Measurements from ENCODE around the gene TTC9B. TPM values are rescaled to one million over a fixed set of nuclear protein-coding genes. Genes with fewer than 3 reads are reported as not detected.

TTC9B gene
- polyA plus RNA-seq, 2 of the 4 experiments (the other 2 are of a cell fraction), result not detected

GRCh38 chr19:40265763-40266099 lies 47.5 kb upstream of the TTC9B start (continued):
- no peak for TF ChIP-seq REST (IDR thresholded peaks at IDR 0.05)
- TF ChIP-seq BHLHE40 (IDR thresholded peaks at IDR 0.05; ENCODE audit: low read depth, low read length), result no peak
- TF ChIP-seq HES2 (IDR thresholded peaks at IDR 0.05), result no peak
- no peak for TF ChIP-seq ZNF302 (CRISPR knock-in tag; IDR thresholded peaks at IDR 0.05)
- no peak for TF ChIP-seq RARB (CRISPR knock-in tag; IDR thresholded peaks at IDR 0.05)
- TF ChIP-seq MAFK (IDR thresholded peaks at IDR 0.05; ENCODE audit: partially characterized antibody), result no peak

DNA sequence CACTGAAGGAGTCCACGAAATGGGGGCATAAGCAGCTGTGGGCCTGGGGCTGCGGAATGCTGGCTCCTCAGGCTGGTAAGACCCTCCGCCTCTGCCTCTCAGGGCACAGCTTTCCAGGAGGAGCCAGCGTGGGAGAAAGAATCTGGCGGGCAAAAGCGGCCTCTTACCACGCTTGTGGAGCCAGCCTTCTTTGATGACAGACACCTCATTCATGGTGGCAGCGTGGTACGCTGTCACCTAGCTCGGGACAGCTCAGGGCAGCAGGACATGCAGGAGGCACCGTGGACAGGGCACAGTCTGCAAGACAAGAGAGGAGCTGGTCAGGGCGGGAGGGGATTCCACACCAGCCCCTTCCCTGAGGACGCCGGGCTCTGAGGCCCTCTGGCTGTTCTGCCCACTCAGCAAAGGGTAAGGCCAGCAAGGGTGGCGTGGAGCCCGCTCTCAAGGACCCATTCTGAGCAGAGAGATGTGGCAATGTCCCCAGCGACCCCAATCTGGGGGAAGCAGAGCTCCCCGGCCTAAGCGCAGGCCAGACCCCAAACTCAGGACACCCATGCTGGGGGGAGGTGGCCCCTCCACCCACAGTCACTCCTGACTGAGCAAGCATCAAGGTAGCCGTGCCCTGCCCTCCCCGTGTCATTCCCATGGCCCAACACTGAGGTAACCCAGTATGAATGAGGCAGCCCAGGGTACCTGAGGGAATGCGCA lies 47.0 kb upstream of the TTC9B start:
- no peak; a peak in 1 of 6 replicates for ATAC-seq
- CTCF ChIA-PET, result interaction anchor here (0.7 to 10.4 kb wide), 6 partner anchors 11 to 131 kb away, joined by 3 to 86 read pairs (median 8); partner anchors contain the start of gene AKT2

DNA sequence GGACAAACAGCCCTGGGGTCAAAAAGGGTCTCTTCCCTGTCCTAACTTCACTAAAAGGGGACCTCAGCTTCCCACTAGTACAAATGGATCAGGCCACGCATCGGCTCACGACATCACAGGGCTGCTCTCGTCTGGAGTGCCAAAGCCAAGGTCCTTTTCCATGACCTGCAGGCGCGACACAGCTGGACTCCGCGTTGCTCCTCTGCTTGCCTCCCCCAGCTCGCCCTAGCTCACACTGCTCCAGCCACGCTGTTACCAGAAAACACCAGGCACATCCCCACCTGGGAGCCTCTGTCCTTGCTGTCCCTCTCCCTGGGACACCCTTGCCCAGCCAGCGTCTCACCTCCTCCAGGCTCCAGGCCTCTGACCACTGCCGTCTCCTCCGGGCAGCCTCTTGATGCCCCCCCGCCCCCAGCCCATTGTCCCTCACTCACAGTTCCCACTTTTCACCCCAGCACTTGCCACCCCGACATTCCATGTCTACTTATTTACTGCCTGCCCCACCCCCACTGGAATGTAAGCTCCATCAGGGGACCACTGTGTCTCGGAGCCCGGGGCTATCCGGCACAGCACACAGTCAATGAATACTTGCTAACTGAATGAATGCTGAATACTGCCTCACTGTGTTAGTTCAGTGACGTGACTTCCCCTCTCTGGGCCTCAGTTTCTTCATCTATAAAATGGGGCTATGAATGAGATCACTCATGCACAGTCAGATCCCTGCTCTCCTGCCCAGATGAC lies 46.3 kb upstream of the TTC9B start:
- TF ChIP-seq FOSL2 (IDR thresholded peaks at IDR 0.05), result no peak
- no peak for TF ChIP-seq FOSL2 (CRISPR knock-in tag; IDR thresholded peaks at IDR 0.05)
- TF ChIP-seq KDM1A (IDR thresholded peaks at IDR 0.05; ENCODE audit: low read depth), result peak; percentile 84; the same call in 1 of the 2 replicates
- ATAC-seq (no peak), DNase-seq (ENCODE audit: low read depth in 1 of 2, low spot score in 1 of 2) (no peak), FAIRE-seq (no peak)
- no peak overlapping the region for H3K4me3 ChIP-seq
- no peak overlapping the region for H3K4me2 ChIP-seq
- no peaks in the 10 kb centered on the region for H3K9me3 ChIP-seq
- H3K4me1 ChIP-seq, result peaks cover 6% of the 10 kb centered on the region; the same call in 2 of the 3 replicates
- no peak overlapping the region for H3K27ac ChIP-seq
- WGBS (ENCODE audit: missing lambda C conversion rate), result 89% methylated on average over 19 of the region's 19 CpGs
- POLR2A ChIA-PET, result interaction anchor here (0.6 kb wide), 1 partner anchor 327 kb away, joined by 5 read pairs; no protein-coding TSS in a partner anchor
- CTCF ChIA-PET, result interaction anchor here (0.7 to 10.4 kb wide), 7 partner anchors 10 to 130 kb away, joined by 3 to 86 read pairs (median 5); partner anchors contain the start of gene AKT2

More for the DNA sequence above, 47.0 kb upstream of the TTC9B start:
- H3K27ac ChIP-seq, result no peak overlapping the region
- TF ChIP-seq HES2 (IDR thresholded peaks at IDR 0.05) (no peak), RAD21 (conservative IDR thresholded peaks at IDR 0.05 in 1 of 2, IDR thresholded peaks at IDR 0.05 in 1 of 2) (no peak), MAFK (IDR thresholded peaks at IDR 0.05; ENCODE audit: partially characterized antibody) (peak; percentile 68), ZFP36 (IDR thresholded peaks at IDR 0.05; ENCODE audit: borderline replicate concordance, partially characterized antibody) (no peak), KDM1A (IDR thresholded peaks at IDR 0.05; ENCODE audit: low read depth) (peak; percentile 6; the same call in 1 of the 2 replicates)
- H3K9me3 ChIP-seq, result no peaks in the 10 kb centered on the region
- no peak overlapping the region for H3K4me2 ChIP-seq
- no peak for DNase-seq (ENCODE audit: low read depth in 1 of 2, low spot score in 1 of 2)
- H3K4me3 ChIP-seq, result no peak overlapping the region
- H3K4me1 ChIP-seq, result no peaks in the 10 kb centered on the region
- WGBS (ENCODE audit: missing lambda C conversion rate), result 93% methylated on average over 22 of the region's 22 CpGs
- no peak for FAIRE-seq
- POLR2A ChIA-PET, result interaction anchor here (0.6 kb wide), 1 partner anchor 328 kb away, joined by 5 read pairs; no protein-coding TSS in a partner anchor

All from A549 (cell line).